Endothelial cell of umbilical vein (primary cell): ENCODE results near the gene ZNF330. TPM values are rescaled to one million over a fixed set of nuclear protein-coding genes. Genes with fewer than 3 reads are reported as not detected.

Experiments used
- BruUV-seq: library from RNA; stranded (reverse); fragments of 400-500 nt; replicated peaks from 2 replicates; lab custom pipeline; 2021; lab: Mats Ljungman, UMichigan
- CTCF ChIA-PET: fragments of 300-600, 350-600 bp; sonication (Branson Sonifier 250); formaldehyde crosslinking; loops from one replicate; lab custom pipeline; 2021; ENCODE audit warnings: antibody characterized with exemption, inconsistent platforms; lab: Charles Lee
- POLR2A ChIA-PET: fragments of 300-600, 350-600 bp; sonication (Branson Sonifier 250); formaldehyde crosslinking; loops from one replicate; lab custom pipeline; 2021; ENCODE audit warnings: antibody characterized with exemption, inconsistent platforms; lab: Charles Lee
- DNase-seq: peaks from one replicate; pipeline ENCODE4 v3.0.0-alpha.2; 2011; ENCODE audit warnings: low read depth, low spot score
- FAIRE-seq: peaks from 2 replicates; lab custom pipeline; 2011; peaks lifted over from hg19 to GRCh38; lab: Jason Lieb, UNC
- H2AFZ ChIP-seq: 2 replicates; pipeline ENCODE4 v1.6.0; 2012; ENCODE audit warnings: low read depth, low read length, control low read depth, inconsistent platforms
- H3K27ac ChIP-seq: 2 replicates; pipeline ENCODE4 v1.5.1; 2011; ENCODE audit warnings: low read depth, mild to moderate bottlenecking, control low read depth, low read length, moderate library complexity; ENCODE audit not compliant: insufficient read depth
- H3K27me3 ChIP-seq, 2 experiments: 2 replicates each; pipeline versions ENCODE4 v1.6.0 to v1.6.1; 2011; ENCODE audit warnings: low read length in 2 of 2, mixed read lengths in 1 of 2; ENCODE audit not compliant: control insufficient read depth in 2 of 2, insufficient read depth in 2 of 2
- H3K36me3 ChIP-seq, 2 experiments: 2 replicates in 1 of 2; 3 replicates in 1 of 2; pipeline ENCODE4 v1.5.1; 2011; ENCODE audit warnings: low read length in 2 of 2, mild to moderate bottlenecking in 1 of 2, moderate library complexity in 1 of 2; ENCODE audit not compliant: control insufficient read depth in 2 of 2, insufficient read depth in 2 of 2; ENCODE audit errors: extremely low read depth in 1 of 2
- H3K4me1 ChIP-seq: 3 replicates; pipeline ENCODE4 v1.5.1; 2011; ENCODE audit warnings: mild to moderate bottlenecking, low read length; ENCODE audit not compliant: control insufficient read depth, insufficient read depth; ENCODE audit errors: extremely low read depth
- H3K4me2 ChIP-seq: 2 replicates; pipeline ENCODE4 v1.6.1; 2011; ENCODE audit warnings: low read length, control low read depth, mixed read lengths; ENCODE audit not compliant: insufficient read depth
- H3K4me3 ChIP-seq, 3 experiments: fragments of 200-600 bp in 1 of 3; sonication (generic), shearing (Covaris generic) in 1 of 3; replicated peaks in 1 of 3; 2 replicates each; pipeline ENCODE4 v1.5.1; 2011 to 2016; ENCODE audit warnings: control low read depth in 3 of 3, low read length in 3 of 3, mild to moderate bottlenecking in 2 of 3, inconsistent platforms in 1 of 3, low read depth in 1 of 3, moderate library complexity in 1 of 3; ENCODE audit not compliant: insufficient read depth in 1 of 3
- H3K79me2 ChIP-seq: 2 replicates; pipeline ENCODE4 v1.6.0; 2012; ENCODE audit warnings: low read length, inconsistent platforms; ENCODE audit not compliant: control insufficient read depth, insufficient read depth
- H3K9ac ChIP-seq: replicated peaks from 2 replicates; pipeline ENCODE3; 2011; ENCODE audit warnings: low read length, control low read depth; ENCODE audit not compliant: insufficient read depth; ENCODE audit errors: extremely low read depth
- H3K9me1 ChIP-seq: replicated peaks from 3 replicates; pipeline ENCODE4 v1.6.0; 2011; ENCODE audit warnings: mild to moderate bottlenecking, low read length; ENCODE audit not compliant: control insufficient read depth, insufficient read depth; ENCODE audit errors: extremely low read depth
- H3K9me3 ChIP-seq: replicated peaks from 2 replicates; pipeline ENCODE4 v1.5.1; 2012; ENCODE audit warnings: low read length, inconsistent platforms; ENCODE audit not compliant: control insufficient read depth, insufficient read depth
- H4K20me1 ChIP-seq: replicated peaks from 2 replicates; pipeline ENCODE3; 2011; ENCODE audit warnings: mild to moderate bottlenecking, low read length; ENCODE audit not compliant: control insufficient read depth, insufficient read depth; ENCODE audit errors: extremely low read depth
- EZH2 ChIP-seq: IDR thresholded peaks from 2 replicates; pipeline ENCODE4 v1.6.1; 2012; ENCODE audit warnings: borderline replicate concordance, low read depth, mild to moderate bottlenecking, moderate library complexity, low read length, inconsistent platforms; ENCODE audit not compliant: severe bottlenecking
- FOS ChIP-seq: IDR thresholded peaks from 2 replicates; pipeline ENCODE4 v1.6.1; 2011; ENCODE audit warnings: mild to moderate bottlenecking, low read length, moderate library complexity, borderline replicate concordance; ENCODE audit not compliant: insufficient read depth
- GATA2 ChIP-seq: IDR thresholded peaks from 2 replicates; pipeline ENCODE4 v1.7.0; 2011; ENCODE audit warnings: low read depth, mild to moderate bottlenecking, moderate library complexity, mixed read lengths, low read length; ENCODE audit not compliant: insufficient read length, insufficient read depth
- JUN ChIP-seq: IDR thresholded peaks from 2 replicates; pipeline ENCODE4 v1.6.1; 2011; ENCODE audit warnings: borderline replicate concordance, low read depth; ENCODE audit not compliant: insufficient read length, insufficient read depth
- MYC ChIP-seq: IDR thresholded peaks from one replicate; pipeline ENCODE4 v1.6.1; 2011; ENCODE audit warnings: mild to moderate bottlenecking, low read depth, low read length
- POLR2A ChIP-seq: IDR thresholded peaks from 2 replicates; pipeline ENCODE4 v1.6.1; 2012; ENCODE audit warnings: low read depth, mild to moderate bottlenecking, control low read depth, low read length
- POLR2AphosphoS5 ChIP-seq: IDR thresholded peaks from 2 replicates; pipeline ENCODE4 v1.6.1; 2012; ENCODE audit warnings: low read depth, mild to moderate bottlenecking, control low read depth, low read length, moderate library complexity; ENCODE audit not compliant: insufficient read depth
- dilution Hi-C: fragments of 300-500 bp; cut with MboI; formaldehyde crosslinking; loops from one replicate; pipeline ENCODE4 v1.15.0; 2019; ENCODE audit warnings: low sequenced_read_pairs; ENCODE audit not compliant: extremely low pct_ligation_motif_present
- intact Hi-C: fragments of 100-400 bp; cut with micrococcal nuclease; formaldehyde crosslinking; loops from one replicate; pipeline ENCODE4 v1.10.0; 2022
- polyA plus RNA-seq, 4 experiments: library from polyadenylated mRNA; depleted of rRNA in 3 of 4; stranded (reverse) in 3 of 4; unstranded in 1 of 4; fragments of >200 nt; gene quantifications; 2 replicates each; pipeline versions ENCODE4 v1.2.1 to v1.2.3, GENCODE V29; 2011 to 2012; ENCODE audit warnings: missing spikeins in 1 of 4
- total RNA-seq: library from RNA; stranded (reverse); gene quantifications from 2 replicates; pipeline ENCODE4 v1.2.3, GENCODE V29; 2021
- TF ChIP-seq, protein P1 (sequence below), 2 donors: IDR thresholded peaks; 1 replicate in 1 of 2; 2 replicates in 1 of 2; pipeline ENCODE4 v1.5.1; 2011; ENCODE audit warnings: low read length in 2 of 2, mild to moderate bottlenecking in 2 of 2, moderate library complexity in 2 of 2, control low read depth in 1 of 2, inconsistent platforms in 1 of 2, low read depth in 1 of 2; ENCODE audit not compliant: insufficient read depth in 1 of 2; ENCODE audit errors: extremely low read depth in 1 of 2
- TF ChIP-seq, protein P2 (sequence below): IDR thresholded peaks from 2 replicates; pipeline ENCODE4 v1.6.1; 2011; ENCODE audit not compliant: insufficient read depth, insufficient read length

Gene ZNF330
- total and polyA plus RNA-seq, 2 donors (not counting 3 experiments of a cell fraction or from before 2014, with no cell fraction given): 15.5 to 31.0 TPM

DNA sequence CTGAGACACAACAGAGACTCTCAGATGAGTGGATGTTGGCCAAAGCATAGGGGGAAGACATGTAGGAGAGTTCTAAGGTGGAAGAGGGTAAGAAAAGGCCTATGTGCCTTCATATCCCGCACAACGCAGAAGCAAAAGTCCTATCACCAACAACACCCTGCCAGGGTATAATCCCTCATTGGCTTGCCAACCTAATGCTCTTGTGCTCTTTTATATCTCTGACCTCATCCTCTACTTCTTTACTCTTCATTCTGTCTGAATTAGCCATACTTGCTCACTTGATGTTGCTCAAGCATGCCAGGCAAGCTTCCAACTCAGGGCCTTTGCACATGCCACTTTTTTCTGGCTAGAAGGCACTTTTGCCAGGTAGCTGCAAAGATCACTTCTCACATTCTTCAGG, 28.1 kb upstream of the ZNF330 start:
- dilution Hi-C loops: no loop called here
- FAIRE-seq: no peak
- Histone ChIP-seq H2AFZ (no peak overlapping the region), H3K4me2 (no peak overlapping the region), H3K27ac (no peak overlapping the region), H3K9me1 (no peaks in the 10 kb centered on the region), H3K36me3 (no peaks in the 10 kb centered on the region), H3K9me3 (no peaks in the 10 kb centered on the region), H3K9ac (no peak overlapping the region), H3K27me3 (peaks cover 0 to 2% of the 10 kb centered on the region in 2 experiments), H3K4me1 (no peaks in the 10 kb centered on the region), H3K79me2 (no peaks in the 10 kb centered on the region), H4K20me1 (no peaks in the 10 kb centered on the region), H3K4me3 (no peak overlapping the region)
- TF ChIP-seq POLR2AphosphoS5 (no peak), GATA2 (no peak), POLR2A (no peak), EZH2 (no peak), JUN (no peak), FOS (no peak), MYC (no peak)
- TF ChIP-seq, protein P1, sequence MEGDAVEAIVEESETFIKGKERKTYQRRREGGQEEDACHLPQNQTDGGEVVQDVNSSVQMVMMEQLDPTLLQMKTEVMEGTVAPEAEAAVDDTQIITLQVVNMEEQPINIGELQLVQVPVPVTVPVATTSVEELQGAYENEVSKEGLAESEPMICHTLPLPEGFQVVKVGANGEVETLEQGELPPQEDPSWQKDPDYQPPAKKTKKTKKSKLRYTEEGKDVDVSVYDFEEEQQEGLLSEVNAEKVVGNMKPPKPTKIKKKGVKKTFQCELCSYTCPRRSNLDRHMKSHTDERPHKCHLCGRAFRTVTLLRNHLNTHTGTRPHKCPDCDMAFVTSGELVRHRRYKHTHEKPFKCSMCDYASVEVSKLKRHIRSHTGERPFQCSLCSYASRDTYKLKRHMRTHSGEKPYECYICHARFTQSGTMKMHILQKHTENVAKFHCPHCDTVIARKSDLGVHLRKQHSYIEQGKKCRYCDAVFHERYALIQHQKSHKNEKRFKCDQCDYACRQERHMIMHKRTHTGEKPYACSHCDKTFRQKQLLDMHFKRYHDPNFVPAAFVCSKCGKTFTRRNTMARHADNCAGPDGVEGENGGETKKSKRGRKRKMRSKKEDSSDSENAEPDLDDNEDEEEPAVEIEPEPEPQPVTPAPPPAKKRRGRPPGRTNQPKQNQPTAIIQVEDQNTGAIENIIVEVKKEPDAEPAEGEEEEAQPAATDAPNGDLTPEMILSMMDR (IDR thresholded peaks at IDR 0.05; ENCODE audit: extremely low read depth in 1 of 2, insufficient read depth in 1 of 2, low read depth in 1 of 2, low read length in 2 of 2): no peak
- TF ChIP-seq, protein P2, sequence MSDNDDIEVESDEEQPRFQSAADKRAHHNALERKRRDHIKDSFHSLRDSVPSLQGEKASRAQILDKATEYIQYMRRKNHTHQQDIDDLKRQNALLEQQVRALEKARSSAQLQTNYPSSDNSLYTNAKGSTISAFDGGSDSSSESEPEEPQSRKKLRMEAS: no peak
- ChIA-PET CTCF (no interaction called here), POLR2A (no interaction called here)
- no peak for DNase-seq
- intact Hi-C loops: no loop called here
- no TSS peak for BruUV-seq
